GM12872 (cell line): ENCODE data around the gene MRPL41.

Experiments used
- CTCF ChIP-seq: IDR thresholded peaks from 3 replicates; pipeline ENCODE4 v1.5.1; 2011; ENCODE audit warnings: low read depth, mild to moderate bottlenecking, low read length, moderate library complexity; ENCODE audit not compliant: insufficient read depth

Gene MRPL41

GRCh38 chr9:137558127-137558526, 6.4 kb downstream of the MRPL41 start:
- TF ChIP-seq CTCF = no peak

GRCh38 chr9:137564134-137564533, 12.5 kb downstream of the MRPL41 start:
- TF ChIP-seq CTCF = no peak

GRCh38 chr9:137564817-137565411, 13.2 kb downstream of the MRPL41 start:
- TF ChIP-seq CTCF = no peak

GRCh38 chr9:137569609-137570203, 18.0 kb downstream of the MRPL41 start:
- TF ChIP-seq CTCF = no peak

GRCh38 chr9:137570566-137570965, 18.9 kb downstream of the MRPL41 start:
- TF ChIP-seq CTCF = no peak

- TF ChIP-seq CTCF = no peak
Measured at GRCh38 chr9:137574192-137574591, 22.5 kb downstream of the MRPL41 start.

- no peak for TF ChIP-seq CTCF
Measured at GRCh38 chr9:137575364-137575715, 23.7 kb downstream of the MRPL41 start.
